IPS-11a (cell line): ENCODE data around the gene PIAS4.
A peak's percentile ranks its signal among the peaks of the same experiment; 100 is the strongest.

Source experiments
- H3K4me3 ChIP-seq: one replicate; pipeline ENCODE4 v1.5.1; 2013; ENCODE audit warnings: low read depth, low read length, control low read depth

The PIAS4 gene

DNA sequence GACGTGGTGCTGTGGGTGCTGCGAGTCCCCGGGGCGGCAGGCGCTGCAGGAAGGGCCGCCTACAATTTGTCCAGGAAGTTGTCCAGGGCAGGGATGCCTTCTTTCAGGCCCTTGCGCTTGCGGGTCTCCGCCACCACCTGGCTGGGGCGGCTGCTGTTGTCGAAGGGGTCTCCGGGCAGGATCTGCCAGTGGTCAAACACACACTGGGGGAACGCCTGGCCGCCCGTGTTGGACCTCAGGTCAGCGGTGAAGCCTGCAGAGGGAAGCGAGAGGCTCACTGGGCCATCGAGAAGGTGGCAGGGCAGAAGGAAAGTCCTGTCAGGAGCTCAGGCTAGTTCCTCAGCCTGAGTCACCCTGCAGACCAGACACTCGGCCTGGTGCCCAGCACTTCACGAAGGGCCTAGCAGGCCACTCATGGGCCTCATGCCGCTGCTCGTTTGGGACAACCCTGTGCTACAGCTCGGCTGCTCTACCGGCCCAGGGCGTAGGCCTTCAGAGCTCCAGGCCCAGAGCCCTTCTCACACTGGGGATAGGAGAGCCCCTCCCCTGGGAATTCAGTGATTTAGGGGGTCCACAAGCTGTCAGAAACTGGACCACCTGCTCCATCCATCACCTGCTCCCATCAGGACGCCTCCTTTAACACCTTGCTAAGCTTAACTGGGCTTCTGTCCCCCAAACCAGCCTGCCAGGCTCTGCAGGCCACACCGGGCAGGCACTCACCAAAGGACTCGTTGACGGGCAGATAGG is 30.9 kb upstream of the PIAS4 start:
- H3K4me3 ChIP-seq: no peak overlapping the region

DNA sequence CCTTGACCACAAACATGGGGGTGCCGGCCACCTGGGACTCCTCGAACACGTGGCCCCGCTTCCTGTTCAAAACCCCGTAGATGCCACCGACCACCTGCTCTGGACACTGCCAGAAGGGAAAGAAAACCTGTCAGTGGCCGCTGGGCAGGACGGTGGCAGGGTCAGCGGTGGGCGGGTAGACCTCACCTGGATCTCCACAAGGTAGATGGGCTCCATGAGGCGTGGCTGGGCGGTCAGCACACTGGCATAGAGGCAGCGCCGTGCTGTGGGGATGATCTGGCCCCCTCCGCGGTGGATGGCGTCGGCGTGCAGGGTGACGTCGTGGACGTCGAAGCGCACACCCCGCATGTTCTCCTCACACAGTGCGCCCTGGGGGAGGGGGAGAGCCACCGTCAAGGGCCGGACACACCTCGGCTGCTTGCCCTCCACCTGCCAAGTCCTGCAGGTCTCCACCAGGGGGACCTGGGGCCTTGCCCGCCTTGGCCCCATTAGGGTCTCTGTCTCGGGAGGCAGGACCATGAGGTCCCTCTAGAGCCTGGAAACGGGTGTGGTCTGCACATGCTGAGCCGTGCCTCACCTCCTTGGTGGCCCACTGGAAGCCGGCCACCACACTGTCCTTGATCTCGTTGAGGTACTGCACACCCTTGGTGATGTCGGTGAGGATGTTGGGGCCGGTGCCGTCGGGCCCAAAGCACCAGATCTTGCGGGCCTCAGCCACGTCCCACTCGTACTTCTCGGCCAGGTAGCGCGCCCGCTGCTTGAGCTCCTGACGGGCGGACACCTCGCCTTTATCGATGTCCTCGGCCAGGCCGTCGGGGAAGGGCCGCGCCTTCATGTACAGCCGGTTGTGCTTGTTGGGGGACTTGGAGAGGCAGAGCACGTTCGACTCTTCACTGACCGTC is 30.0 kb upstream of the PIAS4 start:
- no peak overlapping the region for H3K4me3 ChIP-seq

DNA sequence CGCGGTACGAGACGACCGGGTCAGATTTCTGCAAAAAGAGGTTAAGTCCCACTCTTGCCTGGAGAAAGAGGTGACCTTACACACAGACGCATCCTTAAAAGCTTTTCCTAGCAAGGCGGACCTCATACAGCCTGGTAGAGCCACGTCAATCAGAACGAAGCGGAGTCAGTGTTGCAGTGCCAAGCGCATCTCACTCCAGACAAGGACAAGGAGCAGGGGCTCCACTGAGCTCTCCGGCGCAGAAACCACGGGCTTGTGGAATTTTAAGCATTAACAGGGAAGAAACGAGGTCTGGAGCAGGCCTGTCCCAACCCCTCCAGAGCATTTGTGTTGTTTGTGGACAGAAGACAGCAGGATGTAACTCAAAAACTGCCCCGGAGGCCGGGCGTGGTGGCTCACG is 29.4 kb upstream of the PIAS4 start:
- H3K4me3 ChIP-seq: no peak overlapping the region

DNA sequence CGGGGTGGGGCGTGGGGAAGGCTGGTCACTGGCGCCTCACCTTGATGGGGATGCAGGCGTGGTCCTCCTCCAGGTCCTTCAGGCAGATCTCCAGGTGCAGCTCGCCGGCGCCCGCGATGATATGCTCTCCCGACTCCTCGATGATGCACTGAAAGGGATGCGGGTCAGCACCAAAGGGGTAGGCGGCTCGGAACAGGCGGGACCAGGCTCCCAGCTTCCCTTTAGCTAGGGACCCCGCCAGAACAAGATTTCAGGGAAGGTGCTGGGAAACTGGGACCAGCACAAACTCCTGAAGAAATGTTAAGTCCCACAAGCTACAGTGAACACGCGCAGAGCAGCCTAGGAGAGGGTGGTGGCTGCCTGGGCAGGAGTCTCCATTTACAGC is 28.3 kb upstream of the PIAS4 start:
- no peak overlapping the region for H3K4me3 ChIP-seq

DNA sequence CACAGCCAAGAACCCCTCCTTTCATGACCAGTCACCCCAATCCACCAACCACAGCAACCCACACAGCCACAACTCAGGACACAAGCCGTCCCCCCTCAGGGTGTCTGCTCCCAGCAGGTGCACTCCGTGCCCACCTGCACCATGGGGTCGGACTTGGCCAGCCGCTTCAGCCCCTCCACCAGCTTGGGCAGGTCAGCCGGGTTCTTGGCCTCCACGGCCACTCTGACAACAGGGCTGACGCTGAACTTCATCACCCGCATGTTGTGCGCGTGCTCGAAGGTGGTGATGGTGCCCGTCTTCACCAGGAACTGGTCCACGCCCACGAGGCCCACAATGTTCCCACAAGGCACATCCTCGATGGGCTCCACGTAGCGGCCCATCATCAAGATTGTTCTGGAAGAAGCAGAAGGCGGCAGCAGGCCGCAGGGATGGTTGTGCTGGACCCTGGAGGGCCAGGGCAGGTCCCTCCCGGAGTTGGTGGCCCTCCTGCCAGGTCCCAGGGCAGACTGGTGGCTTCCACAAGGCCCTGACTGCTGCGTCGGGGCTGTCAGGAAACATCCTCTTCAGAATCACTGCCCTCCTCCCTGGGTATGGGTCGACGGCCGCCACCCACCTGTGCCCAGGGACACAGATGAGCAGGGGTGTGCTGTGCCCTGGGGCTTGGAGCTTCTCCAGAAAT is 27.7 kb upstream of the PIAS4 start:
- H3K4me3 ChIP-seq: no peak overlapping the region

DNA sequence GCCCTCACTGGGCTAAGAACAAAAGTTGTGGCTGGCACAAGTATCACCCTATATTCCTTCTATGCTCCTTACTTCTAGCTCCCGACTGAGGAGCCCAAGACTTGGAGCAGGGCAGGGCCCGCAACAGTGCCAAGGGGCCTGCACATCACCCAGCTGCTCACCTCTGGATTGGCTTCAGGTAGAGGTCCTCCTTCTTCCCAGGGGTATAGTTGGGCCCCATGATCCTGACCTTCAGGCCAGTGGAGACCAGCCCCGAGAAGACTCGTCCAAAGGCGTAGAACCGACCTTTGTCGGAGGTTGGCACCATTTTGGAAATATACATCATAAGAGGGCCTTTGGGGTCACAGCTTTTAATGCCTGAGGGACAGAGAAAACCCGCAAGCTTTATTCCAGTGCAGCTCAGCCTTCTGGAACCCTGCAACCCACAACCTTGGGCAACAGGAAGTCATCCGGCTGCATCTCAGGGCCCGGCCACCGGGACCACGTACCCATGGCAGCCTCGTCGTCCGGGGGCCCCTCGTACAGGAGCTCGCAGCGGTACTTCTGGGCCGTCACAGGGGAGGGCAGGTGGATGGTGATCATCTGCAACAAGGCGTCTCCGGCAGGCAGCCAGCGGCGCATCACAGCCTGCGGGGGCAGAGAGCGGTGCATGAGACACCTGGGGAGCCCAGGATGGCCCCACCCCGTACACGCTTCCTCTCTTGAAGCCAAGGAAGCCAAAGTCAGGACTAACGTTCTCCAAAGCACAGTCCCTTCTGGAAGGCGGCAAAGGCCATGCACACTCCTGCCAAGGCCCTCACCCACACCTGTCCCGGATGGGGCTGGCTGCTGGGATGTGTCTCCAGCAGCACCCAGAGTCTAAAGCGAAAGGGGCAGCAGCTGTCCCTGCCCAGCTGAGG is 26.9 kb upstream of the PIAS4 start:
- H3K4me3 ChIP-seq: no peak overlapping the region

DNA sequence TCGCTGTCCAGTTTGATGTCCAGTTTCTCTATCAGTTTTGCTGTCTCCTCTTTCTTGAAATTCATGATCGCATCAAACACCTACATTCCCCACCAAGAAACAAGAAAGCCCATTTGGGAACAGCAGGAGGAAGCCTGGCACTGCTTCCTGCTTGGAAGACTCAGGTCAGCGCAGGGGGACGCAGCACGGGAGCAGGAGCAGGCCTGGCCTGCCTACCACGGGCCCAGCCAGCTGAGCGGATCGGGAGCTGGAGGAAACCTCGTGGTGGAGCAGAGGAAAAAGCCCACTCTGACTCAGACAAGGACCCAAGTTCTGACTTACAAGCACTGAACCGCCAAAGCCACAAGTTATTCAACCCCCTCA is 26.2 kb upstream of the PIAS4 start:
- H3K4me3 ChIP-seq: no peak overlapping the region

DNA sequence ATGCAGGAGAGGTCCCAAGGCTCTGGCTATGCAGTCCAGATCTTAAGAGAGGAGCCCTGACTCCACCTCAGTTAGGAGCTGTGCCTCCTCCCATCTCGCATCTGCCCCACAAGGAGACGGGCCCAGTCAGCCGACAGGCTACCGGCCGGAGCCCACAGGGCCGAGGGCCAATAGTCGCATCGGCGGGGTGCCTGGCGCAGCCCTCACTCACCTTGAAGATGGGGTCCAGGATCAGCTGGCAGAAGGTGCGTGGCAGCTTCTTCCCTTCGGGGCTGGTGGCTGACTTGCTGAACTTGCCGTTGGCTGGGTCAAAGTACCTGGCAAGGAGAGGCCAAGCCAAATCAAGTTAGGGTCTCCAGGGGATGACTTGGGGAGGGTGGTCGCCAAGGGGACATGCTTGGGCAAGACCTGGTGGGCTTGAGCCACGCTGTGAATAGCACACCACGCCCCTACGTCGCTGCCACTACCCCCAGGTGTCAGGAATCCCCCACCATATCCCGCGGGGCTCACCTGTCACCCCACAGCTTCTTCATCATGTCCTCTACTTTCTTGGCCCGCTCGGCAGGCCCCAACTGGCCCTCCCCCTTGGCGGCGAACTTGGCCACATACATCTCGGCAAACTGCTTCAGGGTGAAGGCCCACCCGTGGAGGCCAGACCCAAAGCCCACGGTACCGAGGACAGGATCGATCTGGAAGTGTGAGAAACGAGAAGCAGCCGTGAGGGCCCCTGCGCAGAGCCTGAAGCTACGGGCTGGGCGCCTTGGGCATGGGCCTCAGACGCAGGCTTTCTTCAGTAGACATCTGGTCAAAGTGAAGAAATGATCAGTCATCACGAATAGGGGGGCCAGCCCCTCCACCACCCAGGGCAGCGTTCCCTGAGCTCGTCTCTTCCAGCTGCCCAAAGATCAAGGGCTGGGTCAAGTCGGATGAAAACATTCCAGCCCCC is 25.5 kb upstream of the PIAS4 start:
- H3K4me3 ChIP-seq: no peak overlapping the region

DNA sequence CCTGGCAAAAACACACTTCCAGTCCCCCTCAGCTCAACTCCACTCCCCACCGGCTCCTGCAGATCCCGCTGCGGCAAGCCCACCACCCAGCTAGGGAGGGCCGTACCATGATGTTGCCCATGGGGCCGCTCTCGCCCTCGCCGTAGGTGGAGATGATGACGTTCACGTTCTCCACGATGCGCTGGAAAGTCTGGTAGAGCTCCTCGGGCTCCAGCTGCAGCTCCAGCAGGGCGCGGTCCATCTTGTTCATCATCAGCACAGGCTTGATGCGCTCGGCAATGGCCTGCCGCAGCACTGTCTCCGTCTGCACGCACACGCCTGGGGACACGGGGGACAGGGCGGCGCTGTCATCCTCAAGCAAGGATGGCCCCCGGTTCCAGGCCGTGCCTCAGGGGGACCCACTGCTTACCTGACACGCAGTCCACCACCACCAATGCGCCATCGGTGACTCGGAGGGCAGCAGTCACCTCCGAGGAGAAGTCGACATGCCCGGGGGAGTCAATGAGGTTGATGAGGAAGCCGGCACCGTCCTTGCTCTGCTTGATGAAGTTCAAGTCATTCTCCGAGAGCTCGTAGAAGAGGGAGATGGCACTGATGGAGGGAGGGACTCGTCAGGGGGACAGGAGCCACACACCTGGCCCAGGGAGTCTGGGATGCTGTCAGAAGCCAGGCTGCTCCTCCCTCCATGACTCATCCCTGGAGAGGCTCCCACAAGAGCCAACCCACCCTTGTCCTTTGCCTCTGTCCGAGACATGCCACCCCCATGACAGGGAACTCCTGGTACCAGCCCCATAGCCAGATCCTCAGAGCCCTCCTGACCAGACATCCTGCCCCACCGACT is 24.6 kb upstream of the PIAS4 start:
- H3K4me3 ChIP-seq: no peak overlapping the region

DNA sequence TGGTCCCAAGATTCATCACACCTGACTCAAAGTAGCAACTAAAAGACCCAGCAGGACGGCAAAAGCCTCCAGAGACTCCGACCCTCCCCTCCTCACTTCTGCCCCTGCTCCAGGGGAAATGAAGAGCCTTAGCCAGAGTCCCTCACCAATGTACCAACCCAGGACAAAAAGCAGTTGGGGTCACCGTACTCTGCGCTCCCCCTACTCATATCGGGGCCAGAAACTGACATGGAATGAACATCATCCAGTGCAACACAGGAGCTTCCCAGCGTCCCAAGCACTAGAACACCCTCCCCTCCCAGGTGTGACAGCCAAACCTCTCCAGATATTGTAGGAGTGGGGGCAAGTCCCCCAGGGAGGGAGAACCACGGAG is 24.0 kb upstream of the PIAS4 start:
- H3K4me3 ChIP-seq: peak overlapping the region; percentile 99

DNA sequence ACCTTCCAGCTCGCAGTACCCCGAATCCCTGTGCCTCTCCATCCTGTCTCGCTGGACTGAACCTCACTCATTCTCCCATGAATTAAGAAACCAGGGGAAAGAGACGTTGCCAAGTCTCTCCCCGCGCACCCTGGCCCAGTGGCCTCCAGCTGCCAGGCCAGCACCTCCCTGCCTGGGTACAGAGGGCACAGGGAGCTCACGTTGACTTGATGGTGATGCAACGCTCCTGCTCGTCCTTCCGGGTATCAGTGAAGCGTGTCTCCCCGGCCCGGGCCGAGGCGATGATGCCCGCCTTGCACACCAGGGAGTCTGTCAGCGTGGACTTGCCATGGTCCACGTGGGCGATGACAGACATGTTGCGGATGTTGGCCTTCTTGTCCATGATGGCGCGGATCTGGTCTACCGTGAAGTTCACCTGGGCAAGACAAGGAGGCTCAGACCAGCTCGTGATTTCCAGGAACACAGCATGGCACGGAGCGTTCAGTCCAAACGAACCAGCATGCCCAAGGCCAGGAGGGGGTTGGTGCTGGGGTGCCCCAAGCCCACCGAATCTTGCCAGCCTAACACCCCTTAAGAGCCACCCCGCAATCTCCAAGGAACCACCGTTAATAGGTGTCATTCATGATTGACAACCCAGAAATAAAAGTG is 23.5 kb upstream of the PIAS4 start:
- peak overlapping the region; percentile 99 for H3K4me3 ChIP-seq

DNA sequence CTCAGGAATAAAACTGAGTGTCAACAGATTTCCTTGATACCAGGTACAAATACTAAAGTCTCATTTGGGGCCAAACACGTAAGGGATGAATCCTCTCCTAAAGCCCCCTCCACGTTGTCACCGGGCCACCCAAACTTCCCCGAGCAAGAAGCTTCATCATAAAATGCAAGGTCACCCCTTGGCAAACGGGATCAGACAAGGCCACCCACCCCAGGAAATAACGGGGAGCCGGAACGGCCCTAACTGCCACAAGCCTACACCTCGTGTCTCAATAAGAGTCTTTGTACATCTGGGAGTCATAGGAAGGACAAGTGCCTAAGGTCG is 23.0 kb upstream of the PIAS4 start:
- peak overlapping the region; percentile 99 for H3K4me3 ChIP-seq

DNA sequence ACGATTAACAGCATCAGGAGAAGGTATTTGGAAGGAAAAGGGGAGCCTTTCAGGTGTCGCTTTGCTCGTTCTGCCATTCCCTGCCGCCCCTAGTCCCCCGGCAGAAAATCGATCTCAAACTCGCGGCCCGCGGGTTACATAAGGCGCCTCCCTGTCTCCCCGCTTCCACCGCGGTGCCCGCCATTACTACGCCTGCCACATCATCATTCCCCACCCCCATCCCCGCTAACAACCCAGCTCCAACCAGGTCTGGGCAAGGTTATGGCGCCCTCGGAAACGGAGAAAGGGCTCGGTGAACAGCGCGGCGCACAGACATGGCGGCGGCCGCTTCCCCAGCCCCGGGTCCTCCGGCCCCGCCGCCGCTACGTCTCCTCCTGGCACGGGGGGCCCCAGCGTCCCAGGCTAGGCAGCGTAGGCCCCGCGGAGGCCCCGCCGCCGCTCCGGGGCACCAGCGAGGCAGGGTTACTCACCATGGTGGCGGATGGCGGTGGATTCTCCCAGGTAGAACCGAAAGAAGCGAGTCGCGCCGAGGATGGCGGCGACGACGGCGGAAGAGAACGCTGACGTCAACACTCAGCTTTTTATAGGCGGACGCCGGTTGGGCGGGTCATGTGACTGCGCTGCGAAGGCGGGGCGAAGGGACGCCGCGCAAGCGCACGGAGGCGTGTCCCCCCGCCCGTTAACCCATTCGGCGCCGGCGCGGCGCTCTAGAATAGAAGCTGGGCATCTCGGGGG is 22.5 kb upstream of the PIAS4 start, which contains the start of gene EEF2:
EEF2 (minus strand) TSS at position 556 of the 735 bp plus-strand sequence; CDS start at position 473, 83 bp downstream.
- H3K4me3 ChIP-seq: peak within 1 kb of the TSS; percentile 99

DNA sequence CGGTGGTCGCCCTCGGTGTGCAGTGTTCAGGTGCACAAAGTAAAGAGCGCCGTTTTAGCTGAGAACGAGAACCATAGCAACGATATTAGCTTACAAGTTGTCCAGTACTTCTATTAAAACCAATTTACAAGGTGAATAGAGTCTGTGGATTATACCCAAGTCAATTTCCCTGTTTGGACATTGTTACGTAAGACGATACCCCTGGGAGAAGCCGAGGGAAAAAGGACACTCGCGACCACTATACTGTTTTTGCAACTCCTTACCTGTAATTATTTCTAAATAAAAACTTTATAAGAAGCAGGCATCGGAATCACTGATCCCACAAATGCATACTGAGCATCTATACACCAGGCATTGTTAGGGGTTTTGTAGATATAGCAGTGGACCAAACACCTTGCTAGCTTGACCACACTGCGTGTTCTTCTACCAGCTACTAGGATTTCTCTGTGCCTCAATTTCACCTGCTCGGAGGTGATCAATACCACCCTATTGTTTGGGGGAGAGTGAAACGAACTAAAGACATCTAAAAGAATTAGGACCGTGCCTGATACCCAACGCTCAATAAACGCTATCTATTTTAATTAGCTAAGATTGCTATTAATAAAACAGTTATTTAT is 21.8 kb upstream of the PIAS4 start:
- peak overlapping the region; percentile 99 for H3K4me3 ChIP-seq

DNA sequence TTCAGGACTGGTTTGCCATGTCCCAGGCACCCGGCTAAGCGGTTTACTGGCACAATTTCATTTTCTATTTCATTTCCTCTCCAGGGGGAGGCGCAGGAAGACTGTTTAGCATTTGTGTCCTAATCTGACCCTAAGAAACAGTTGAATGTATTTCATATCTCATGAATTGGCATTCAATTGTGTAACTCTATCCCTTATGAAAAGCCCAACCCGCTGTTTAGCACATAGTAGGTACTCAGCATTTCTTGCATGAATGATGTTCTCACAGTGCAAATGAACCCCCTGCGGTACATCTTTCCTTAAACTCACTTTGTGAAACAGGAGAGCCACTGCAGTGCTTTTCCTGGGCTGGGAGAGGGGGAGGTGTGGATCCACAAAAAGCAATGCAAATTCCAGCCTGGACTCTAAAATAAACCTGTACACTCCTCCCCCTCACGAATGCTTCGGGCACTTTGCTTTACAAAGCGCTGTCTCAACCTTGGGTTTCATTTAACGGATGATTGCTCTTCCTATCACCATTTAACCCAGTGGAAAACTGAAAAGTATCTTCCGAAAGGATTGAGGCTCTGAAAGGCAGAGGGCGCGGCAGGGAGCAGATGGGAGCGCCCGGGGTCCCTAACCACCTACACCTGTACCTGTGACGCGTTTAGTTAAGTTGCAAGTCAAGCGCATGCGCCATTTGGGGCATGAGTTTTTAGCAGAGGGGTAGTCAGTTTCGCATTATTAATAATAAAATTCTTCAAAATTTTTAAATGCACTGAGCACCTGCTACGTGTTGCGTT is 21.1 kb upstream of the PIAS4 start:
- H3K4me3 ChIP-seq: peak overlapping the region; percentile 8

DNA sequence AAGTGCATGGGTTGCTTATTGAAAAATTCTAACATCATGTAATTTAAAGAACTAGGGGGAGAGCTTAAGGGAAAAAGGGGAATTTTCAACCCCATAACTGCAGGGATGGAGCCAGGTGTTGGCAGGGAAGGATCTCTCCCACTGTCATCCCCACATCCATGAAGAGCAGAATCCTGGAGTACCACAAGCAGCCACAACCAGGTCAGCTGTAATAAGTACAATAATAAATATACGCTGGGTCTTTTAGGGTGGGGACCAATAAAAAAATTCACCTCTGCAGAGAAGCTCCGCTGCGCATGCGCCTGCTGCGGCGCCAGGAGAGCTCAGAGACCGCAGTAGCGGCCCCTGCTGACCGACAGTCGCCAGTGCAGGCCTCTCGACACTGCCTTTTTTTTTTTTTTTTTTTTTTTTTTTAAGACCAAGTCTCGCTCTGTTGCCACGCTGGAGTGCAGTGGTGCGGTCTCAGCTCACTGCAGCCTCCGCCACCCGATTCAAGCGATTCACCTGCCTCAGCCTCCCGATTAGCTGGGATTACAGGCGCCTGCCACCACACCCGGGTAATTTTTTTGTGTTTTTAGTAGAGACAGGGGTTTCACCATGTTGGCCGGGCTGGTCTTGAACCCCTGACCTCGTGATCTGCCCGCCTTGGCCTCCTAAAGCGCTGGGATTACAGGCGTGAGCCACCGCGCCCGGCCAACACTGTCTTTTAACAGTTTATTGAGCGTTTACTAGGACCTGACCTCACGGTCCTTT is 19.7 kb upstream of the PIAS4 start:
- H3K4me3 ChIP-seq: no peak overlapping the region
